Upper lobe of left lung (tissue), 6 donors: ENCODE data around the gene GATA6. TPM values are rescaled to one million over a fixed set of nuclear protein-coding genes. Genes with fewer than 3 reads are reported as not detected.
A peak's percentile ranks its signal among the peaks of the same experiment; 100 is the strongest.
"Not testable (repeated sequence)": the region's sequence is repeated elsewhere in the genome, so short reads cannot be mapped to it uniquely, and the experiment has no call there.

Experiments used
- ATAC-seq, 2 donors: fragments of 200-7000 bp; cut with Tn5 transposase; one replicate each; pipeline ENCODE4 v1.9.1; 2022; ENCODE audit warnings: mild to moderate bottlenecking in 2 of 2, moderate library complexity in 2 of 2; ENCODE audit not compliant: low FRiP score in 2 of 2
- DNase-seq, 2 donors: peaks; one replicate each; pipeline ENCODE4 v3.0.0-alpha.2; 2019 to 2020
- H3K27ac ChIP-seq, 4 donors: fragments of 200-600 bp; sonication (generic); one replicate each; pipeline ENCODE4 v1.5.1; 2016 to 2019
- H3K27me3 ChIP-seq, 4 donors: fragments of 200-600 bp; sonication (generic); one replicate each; pipeline ENCODE4 v1.5.1; 2017 to 2019
- H3K36me3 ChIP-seq, 4 donors: fragments of 200-600 bp; sonication (generic); one replicate each; pipeline ENCODE4 v1.5.1; 2016 to 2019
- H3K4me1 ChIP-seq, 4 donors: fragments of 200-600 bp; sonication (generic); one replicate each; pipeline ENCODE4 v1.5.1; 2018 to 2019
- H3K4me3 ChIP-seq, 4 donors: fragments of 200-600 bp; sonication (generic); one replicate each; pipeline ENCODE4 v1.5.1; 2017 to 2019; ENCODE audit warnings: mild to moderate bottlenecking in 2 of 4, moderate library complexity in 1 of 4
- H3K9me3 ChIP-seq, 4 donors: fragments of 200-600 bp; sonication (generic); one replicate each; pipeline ENCODE4 v1.5.1; 2018 to 2019
- EP300 ChIP-seq, 4 donors: sonication (generic); formaldehyde crosslinking; IDR thresholded peaks; one replicate each; pipeline ENCODE4 v1.5.1; 2017; ENCODE audit warnings: antibody characterized with exemption in 4 of 4, control low read depth in 2 of 4
- POLR2A ChIP-seq, 4 donors: fragments of 450-650 bp; IDR thresholded peaks; one replicate each; pipeline ENCODE4 v1.5.1; 2016 to 2017; ENCODE audit warnings: antibody characterized with exemption in 4 of 4, mild to moderate bottlenecking in 2 of 4
- POLR2AphosphoS5 ChIP-seq, 2 donors: sonication (generic); formaldehyde crosslinking; IDR thresholded peaks; one replicate each; pipeline ENCODE4 v1.5.1; 2017; ENCODE audit warnings: antibody characterized with exemption in 2 of 2
- WGBS, 2 donors: methylation state at CpG; one replicate each; pipeline ENCODE4 v1.1.5; 2017 to 2018; 5-methylcytosine and 5-hydroxymethylcytosine counted together
- total RNA-seq, 6 donors: library from RNA; depleted of rRNA in 4 of 6; stranded (reverse); fragments of >200 nt in 4 of 6; gene quantifications; one replicate each; pipeline versions ENCODE4 v1.1.0 to v1.2.1, GENCODE V29; 2016 to 2021
- TF ChIP-seq, protein P1 (sequence below), 6 experiments: fragments of 450-650 bp in 4 of 6; fragments of 200-600 bp in 2 of 6; sonication (generic) in 2 of 6; IDR thresholded peaks; one replicate each; pipeline ENCODE4 v1.5.1; 2016 to 2019; ENCODE audit warnings: antibody characterized with exemption in 6 of 6
- donor health status: DM: no; HTN: no; CAD: no; lungs with moderate emphysema.
- donor health status: DM: no; HTN: yes; CAD: no; lungs with severe emphysema.

Gene GATA6
- total RNA-seq, 6 donors from 2014 or later: 29.7 to 52.8 (median 41.4) TPM

DNA sequence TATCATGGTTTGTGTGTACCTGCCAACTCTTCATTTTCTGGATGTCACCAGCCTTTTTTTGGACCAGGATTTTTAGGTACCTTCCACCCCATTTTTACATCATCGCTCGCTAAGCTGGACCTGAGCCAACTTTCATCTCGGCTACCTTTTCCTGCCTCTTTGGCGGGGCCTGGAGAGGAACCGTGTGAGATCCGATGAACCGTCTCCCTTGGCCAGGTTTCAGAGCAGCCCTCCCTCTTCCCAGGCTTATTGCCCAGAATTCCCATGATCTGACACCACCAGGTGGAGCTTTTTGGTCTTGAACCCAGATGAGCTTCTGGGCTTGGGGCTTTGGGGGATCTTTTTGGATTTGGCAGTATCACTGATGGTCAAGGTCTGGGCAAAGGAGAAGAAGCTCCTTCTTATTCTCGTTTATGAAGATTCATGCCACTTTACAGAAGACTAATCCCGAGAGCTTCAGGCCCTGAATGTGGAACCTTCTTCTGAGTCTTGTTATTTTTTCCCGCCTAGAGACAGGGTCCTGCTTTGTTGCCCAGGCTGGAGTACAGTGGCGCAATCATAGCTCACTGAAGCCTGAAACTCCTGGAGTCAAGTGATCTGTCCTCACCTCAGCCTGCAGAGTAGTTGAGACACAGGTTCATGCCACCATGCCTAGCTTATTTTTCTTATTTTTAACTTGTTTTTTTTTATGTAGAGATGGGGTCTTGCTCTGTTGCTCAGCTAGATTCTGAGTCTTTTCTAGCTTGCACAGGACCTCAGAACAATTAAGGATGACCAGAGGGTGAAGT lies 50.4 kb downstream of the GATA6 start:
- Histone ChIP-seq H3K9me3 (no peaks in the 10 kb centered on the region), H3K4me1 (peaks cover 0 to 6% (median 4%) of the 10 kb centered on the region in 4 donors), H3K27ac (no peak overlapping the region), H3K4me3 (no peak overlapping the region), H3K27me3 (no peaks in the 10 kb centered on the region), H3K36me3 (no peaks in the 10 kb centered on the region)
- TF ChIP-seq POLR2A (IDR thresholded peaks at IDR 0.05) (no peak), POLR2AphosphoS5 (IDR thresholded peaks at IDR 0.05) (no peak), EP300 (IDR thresholded peaks at IDR 0.05) (no peak)
- TF ChIP-seq, protein P1, sequence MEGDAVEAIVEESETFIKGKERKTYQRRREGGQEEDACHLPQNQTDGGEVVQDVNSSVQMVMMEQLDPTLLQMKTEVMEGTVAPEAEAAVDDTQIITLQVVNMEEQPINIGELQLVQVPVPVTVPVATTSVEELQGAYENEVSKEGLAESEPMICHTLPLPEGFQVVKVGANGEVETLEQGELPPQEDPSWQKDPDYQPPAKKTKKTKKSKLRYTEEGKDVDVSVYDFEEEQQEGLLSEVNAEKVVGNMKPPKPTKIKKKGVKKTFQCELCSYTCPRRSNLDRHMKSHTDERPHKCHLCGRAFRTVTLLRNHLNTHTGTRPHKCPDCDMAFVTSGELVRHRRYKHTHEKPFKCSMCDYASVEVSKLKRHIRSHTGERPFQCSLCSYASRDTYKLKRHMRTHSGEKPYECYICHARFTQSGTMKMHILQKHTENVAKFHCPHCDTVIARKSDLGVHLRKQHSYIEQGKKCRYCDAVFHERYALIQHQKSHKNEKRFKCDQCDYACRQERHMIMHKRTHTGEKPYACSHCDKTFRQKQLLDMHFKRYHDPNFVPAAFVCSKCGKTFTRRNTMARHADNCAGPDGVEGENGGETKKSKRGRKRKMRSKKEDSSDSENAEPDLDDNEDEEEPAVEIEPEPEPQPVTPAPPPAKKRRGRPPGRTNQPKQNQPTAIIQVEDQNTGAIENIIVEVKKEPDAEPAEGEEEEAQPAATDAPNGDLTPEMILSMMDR (IDR thresholded peaks at IDR 0.05): no peak
- DNase-seq (no peak), ATAC-seq (no peak)
- 70 to 72% methylated on average over 11 of the region's 11 CpGs for WGBS, 2 donors

DNA sequence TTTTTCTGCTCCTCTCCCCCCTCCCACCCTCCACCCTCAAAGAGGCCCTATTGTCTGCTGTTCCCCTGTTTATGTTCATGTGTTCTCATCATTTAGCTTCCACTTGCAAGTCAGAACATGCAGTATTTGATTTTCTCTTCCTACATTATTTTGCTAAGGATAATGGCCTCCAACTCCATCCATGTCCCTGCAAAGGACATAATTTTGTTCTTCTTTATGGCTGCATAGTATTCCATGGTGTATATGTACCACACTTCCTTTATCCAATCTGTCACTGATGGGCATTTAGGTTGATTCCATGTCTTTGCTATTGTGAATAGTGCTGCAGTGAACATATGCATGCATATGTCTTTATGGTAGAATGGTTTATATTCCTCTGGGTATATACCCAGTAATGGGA lies 51.2 kb downstream of the GATA6 start:
- not testable (repeated sequence) for DNase-seq, H3K4me3 ChIP-seq, H3K4me1 ChIP-seq, H3K27me3 ChIP-seq, H3K27ac ChIP-seq, ATAC-seq, H3K36me3 ChIP-seq, H3K9me3 ChIP-seq

GRCh38 chr18:22221350-22221749 lies 52.0 kb downstream of the GATA6 start:
- TF ChIP-seq POLR2AphosphoS5 (IDR thresholded peaks at IDR 0.05) (no peak), EP300 (IDR thresholded peaks at IDR 0.05) (no peak), POLR2A (IDR thresholded peaks at IDR 0.05) (no peak)
- TF ChIP-seq, protein P1 (IDR thresholded peaks at IDR 0.05): no peak
- no peak for DNase-seq
- Histone ChIP-seq H3K27me3 (no peaks in the 10 kb centered on the region), H3K4me3 (no peak overlapping the region), H3K9me3 (no peaks in the 10 kb centered on the region), H3K27ac (no peak overlapping the region), H3K36me3 (no peaks in the 10 kb centered on the region), H3K4me1 (no peaks in the 10 kb centered on the region)
- ATAC-seq: no peak
- 68 to 86% methylated on average over 3 of the region's 3 CpGs for WGBS, 2 donors

DNA sequence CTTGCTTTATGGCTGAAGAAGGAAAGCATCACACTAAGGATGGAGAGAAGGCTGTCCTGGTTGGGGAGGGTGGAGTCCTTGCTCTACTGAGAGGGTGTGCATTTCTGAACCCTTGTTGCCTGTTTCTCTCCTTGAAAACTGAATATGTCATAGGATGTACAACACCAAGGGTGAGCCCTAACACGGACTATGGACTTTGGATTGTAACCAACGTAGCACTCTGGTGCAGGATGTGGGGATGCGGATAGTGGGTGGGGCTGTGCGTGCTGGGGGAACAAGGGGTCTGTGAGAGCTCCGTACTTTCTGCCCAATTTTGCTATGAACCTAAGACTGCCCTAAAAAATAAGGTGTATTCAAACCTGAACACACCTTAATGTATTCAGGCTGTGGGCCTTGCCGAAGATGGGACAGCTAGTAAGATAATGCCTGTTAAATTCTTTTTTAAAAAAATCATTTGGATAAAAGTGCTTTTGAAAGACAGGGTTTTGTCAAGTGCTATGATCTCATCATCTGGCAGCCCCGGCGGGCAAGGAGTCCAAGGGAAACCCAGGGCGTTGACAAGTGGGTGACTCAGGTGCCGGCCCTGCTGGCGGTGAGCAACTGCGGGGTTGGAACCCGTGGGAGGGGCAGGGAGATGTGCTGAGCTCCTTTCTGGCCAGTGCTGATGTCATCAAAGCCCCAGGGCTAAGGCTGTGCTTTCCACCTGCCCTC lies 54.0 kb downstream of the GATA6 start:
- DNase-seq (peak; percentile 79 to 96), ATAC-seq (peak; percentile 94 to 95)
- no peaks in the 10 kb centered on the region for H3K36me3 ChIP-seq
- no peaks in the 10 kb centered on the region for H3K27me3 ChIP-seq
- H3K4me3 ChIP-seq: no peak overlapping the region
- H3K9me3 ChIP-seq: no peaks in the 10 kb centered on the region
- no peak overlapping the region for H3K27ac ChIP-seq
- TF ChIP-seq POLR2A (IDR thresholded peaks at IDR 0.05) (no peak), EP300 (IDR thresholded peaks at IDR 0.05) (peak in 1 of 4 donors; percentile 45), POLR2AphosphoS5 (IDR thresholded peaks at IDR 0.05) (peak in 1 of 2 donors; percentile 44)
- TF ChIP-seq, protein P1 (IDR thresholded peaks at IDR 0.05): no peak
- H3K4me1 ChIP-seq: no peaks in the 10 kb centered on the region
- WGBS, 2 donors: 66 to 85% methylated on average over 13 of the region's 13 CpGs

GRCh38 chr18:22223965-22224322 lies 54.6 kb downstream of the GATA6 start:
- no peak for ATAC-seq

More at GRCh38 chr18:22223965-22224322, 54.6 kb downstream of the GATA6 start:
- Histone ChIP-seq H3K9me3 (no peaks in the 10 kb centered on the region), H3K36me3 (no peaks in the 10 kb centered on the region), H3K27ac (no peak overlapping the region), H3K4me1 (no peaks in the 10 kb centered on the region), H3K4me3 (no peak overlapping the region), H3K27me3 (no peaks in the 10 kb centered on the region)
- DNase-seq: no peak
- 67 to 78% methylated on average over 1 of the region's 1 CpG for WGBS, 2 donors
- no peak for TF ChIP-seq EP300 (IDR thresholded peaks at IDR 0.05)
- TF ChIP-seq, protein P1 (IDR thresholded peaks at IDR 0.05): no peak
- TF ChIP-seq POLR2A (IDR thresholded peaks at IDR 0.05): no peak
- TF ChIP-seq POLR2AphosphoS5 (IDR thresholded peaks at IDR 0.05): no peak
